ENCODE measurements around the gene ATP9B.

The ATP9B gene

GRCh38 chr18:79332646-79333045 lies 263.5 kb downstream of the ATP9B start:
- Histone ChIP-seq H3K36me3 (ENCODE audit: control insufficient read depth in 2 of 2, insufficient read depth in 1 of 2, low read length in 2 of 2) (peaks cover 7 to 9% of the 10 kb centered on the region in 2 experiments), H3K4me1 (ENCODE audit: control insufficient read depth, insufficient read depth, low read length) (no peaks in the 10 kb centered on the region), H3K27ac (ENCODE audit: extremely low read depth, low read depth, low read length) (no peak overlapping the region), H3K9me3 (ENCODE audit: control insufficient read depth, insufficient read depth, low read depth, low read length) (no peaks in the 10 kb centered on the region), H3K4me3 (ENCODE audit: low read depth, low read length) (no peak overlapping the region)
- TF ChIP-seq HIC1 (tag by site-specific recombination; IDR thresholded peaks at IDR 0.05): no peak
- TF ChIP-seq ZNF23 (tag by site-specific recombination; IDR thresholded peaks at IDR 0.05; ENCODE audit: borderline replicate concordance): no peak
- TF ChIP-seq ZNF76 (tag by site-specific recombination; IDR thresholded peaks at IDR 0.05; ENCODE audit: borderline replicate concordance, low read depth): no peak
- TF ChIP-seq BCL11B (tag by site-specific recombination; IDR thresholded peaks at IDR 0.05; ENCODE audit: low read depth): no peak
- no peak for TF ChIP-seq ZNF510 (tag by site-specific recombination; IDR thresholded peaks at IDR 0.05; ENCODE audit: insufficient replicate concordance)
- TF ChIP-seq ZNF830 (tag by site-specific recombination; IDR thresholded peaks at IDR 0.05; ENCODE audit: low read depth): no peak
- no peak for TF ChIP-seq ZBTB49 (tag by site-specific recombination; IDR thresholded peaks at IDR 0.05; ENCODE audit: low read depth)
- TF ChIP-seq GLIS1 (tag by site-specific recombination; IDR thresholded peaks at IDR 0.05): no peak
- TF ChIP-seq ZNF621 (tag by site-specific recombination; IDR thresholded peaks at IDR 0.05): no peak
- no peak for TF ChIP-seq ZNF266 (tag by site-specific recombination; IDR thresholded peaks at IDR 0.05; ENCODE audit: low read depth)
- TF ChIP-seq PRDM4 (tag by site-specific recombination; IDR thresholded peaks at IDR 0.05): no peak
- ChIA-PET CTCF (no interaction called here), POLR2A (no interaction called here)

- H3K4me1 ChIP-seq (ENCODE audit: control insufficient read depth, insufficient read depth, low read length): no peaks in the 10 kb centered on the region
- H3K4me3 ChIP-seq (ENCODE audit: low read depth, low read length): no peak overlapping the region
- no peak overlapping the region for H3K27ac ChIP-seq (ENCODE audit: extremely low read depth, low read depth, low read length)
- POLR2A ChIA-PET: no interaction called here
- peaks cover 7 to 11% of the 10 kb centered on the region in 2 experiments for H3K36me3 ChIP-seq (ENCODE audit: control insufficient read depth in 2 of 2, insufficient read depth in 1 of 2, low read length in 2 of 2)
- CTCF ChIA-PET: no interaction called here
- no peaks in the 10 kb centered on the region for H3K9me3 ChIP-seq (ENCODE audit: control insufficient read depth, insufficient read depth, low read depth, low read length)
- TF ChIP-seq ZBTB49 (tag by site-specific recombination; IDR thresholded peaks at IDR 0.05; ENCODE audit: low read depth) (no peak), ZNF510 (tag by site-specific recombination; IDR thresholded peaks at IDR 0.05; ENCODE audit: insufficient replicate concordance) (no peak), ZNF639 (tag by site-specific recombination; IDR thresholded peaks at IDR 0.05) (no peak), ZNF768 (tag by site-specific recombination; IDR thresholded peaks at IDR 0.05) (no peak), ZSCAN23 (tag by site-specific recombination; IDR thresholded peaks at IDR 0.05) (no peak), ZNF777 (tag by site-specific recombination; IDR thresholded peaks at IDR 0.05; ENCODE audit: borderline replicate concordance) (no peak), ZNF791 (tag by site-specific recombination; IDR thresholded peaks at IDR 0.05) (no peak), ZNF585B (tag by site-specific recombination; IDR thresholded peaks at IDR 0.05) (no peak), ZNF362 (tag by site-specific recombination; IDR thresholded peaks at IDR 0.05) (no peak), ZNF157 (tag by site-specific recombination; IDR thresholded peaks at IDR 0.05) (no peak), ZNF133 (tag by site-specific recombination; IDR thresholded peaks at IDR 0.05) (no peak)
- TF ChIP-seq, protein P1, sequence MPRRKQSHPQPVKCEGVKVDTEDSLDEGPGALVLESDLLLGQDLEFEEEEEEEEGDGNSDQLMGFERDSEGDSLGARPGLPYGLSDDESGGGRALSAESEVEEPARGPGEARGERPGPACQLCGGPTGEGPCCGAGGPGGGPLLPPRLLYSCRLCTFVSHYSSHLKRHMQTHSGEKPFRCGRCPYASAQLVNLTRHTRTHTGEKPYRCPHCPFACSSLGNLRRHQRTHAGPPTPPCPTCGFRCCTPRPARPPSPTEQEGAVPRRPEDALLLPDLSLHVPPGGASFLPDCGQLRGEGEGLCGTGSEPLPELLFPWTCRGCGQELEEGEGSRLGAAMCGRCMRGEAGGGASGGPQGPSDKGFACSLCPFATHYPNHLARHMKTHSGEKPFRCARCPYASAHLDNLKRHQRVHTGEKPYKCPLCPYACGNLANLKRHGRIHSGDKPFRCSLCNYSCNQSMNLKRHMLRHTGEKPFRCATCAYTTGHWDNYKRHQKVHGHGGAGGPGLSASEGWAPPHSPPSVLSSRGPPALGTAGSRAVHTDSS (tag by site-specific recombination; IDR thresholded peaks at IDR 0.05): no peak
Observed at GRCh38 chr18:79333046-79333445, 263.9 kb downstream of the ATP9B start.

All from HEK293 (cell line).